HG02642 (cell line): ENCODE results near the gene LRPAP1.
"Not testable (repeated sequence)": the region's sequence is repeated elsewhere in the genome, so short reads cannot be mapped to it uniquely, and the experiment has no call there.

Experiments
- ATAC-seq: cut with Tn5 transposase; IDR thresholded peaks from one replicate; pipeline ENCODE4 v1.9.1; 2021; ENCODE audit warnings: mild to moderate bottlenecking; ENCODE audit not compliant: unreplicated experiment, poor library complexity

Gene LRPAP1, protein sequence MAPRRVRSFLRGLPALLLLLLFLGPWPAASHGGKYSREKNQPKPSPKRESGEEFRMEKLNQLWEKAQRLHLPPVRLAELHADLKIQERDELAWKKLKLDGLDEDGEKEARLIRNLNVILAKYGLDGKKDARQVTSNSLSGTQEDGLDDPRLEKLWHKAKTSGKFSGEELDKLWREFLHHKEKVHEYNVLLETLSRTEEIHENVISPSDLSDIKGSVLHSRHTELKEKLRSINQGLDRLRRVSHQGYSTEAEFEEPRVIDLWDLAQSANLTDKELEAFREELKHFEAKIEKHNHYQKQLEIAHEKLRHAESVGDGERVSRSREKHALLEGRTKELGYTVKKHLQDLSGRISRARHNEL

DNA sequence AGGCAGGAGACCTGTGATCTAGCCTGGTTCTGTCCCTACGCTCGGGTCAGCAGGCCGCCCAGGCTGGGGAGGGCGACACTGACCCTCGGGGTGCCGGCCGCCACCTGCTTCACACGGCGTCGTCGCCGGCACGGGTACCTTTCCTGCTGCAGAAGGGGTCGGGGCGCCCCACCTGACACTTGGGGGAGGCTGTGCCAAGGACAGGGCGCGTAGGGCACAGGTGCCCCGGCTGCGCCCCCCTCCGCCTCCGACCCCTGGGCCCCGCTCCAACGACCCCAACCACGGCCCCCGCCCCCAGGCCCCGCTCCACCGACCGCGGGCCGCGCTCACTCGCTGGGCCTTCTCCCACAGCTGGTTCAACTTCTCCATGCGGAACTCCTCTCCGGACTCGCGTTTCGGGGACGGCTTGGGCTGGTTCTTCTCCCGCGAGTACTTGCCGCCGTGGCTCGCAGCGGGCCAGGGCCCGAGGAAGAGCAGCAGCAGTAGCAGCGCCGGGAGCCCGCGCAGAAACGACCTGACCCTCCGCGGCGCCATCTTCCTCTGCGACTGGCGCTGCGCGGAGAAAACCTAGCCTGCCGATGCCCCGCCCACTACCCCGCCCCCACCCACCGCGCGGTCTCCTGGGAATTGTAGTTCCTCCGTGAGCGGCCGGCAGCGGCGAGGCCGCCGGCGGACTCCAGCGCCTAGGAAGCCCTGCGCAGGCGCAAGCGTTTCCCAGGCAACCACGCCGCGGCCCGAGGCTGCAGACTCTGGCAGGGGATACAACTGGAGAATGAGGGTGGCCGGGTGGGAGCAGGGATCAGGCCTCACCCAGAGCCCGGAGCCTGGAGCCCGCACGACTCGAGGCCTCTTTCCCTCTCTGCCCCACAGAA lies at the start of gene LRPAP1:
LRPAP1 (minus strand) TSS at position 544 of the 872 bp plus-strand sequence; CDS start at position 534, 10 bp downstream.
- ATAC-seq: peak; percentile 88

DNA sequence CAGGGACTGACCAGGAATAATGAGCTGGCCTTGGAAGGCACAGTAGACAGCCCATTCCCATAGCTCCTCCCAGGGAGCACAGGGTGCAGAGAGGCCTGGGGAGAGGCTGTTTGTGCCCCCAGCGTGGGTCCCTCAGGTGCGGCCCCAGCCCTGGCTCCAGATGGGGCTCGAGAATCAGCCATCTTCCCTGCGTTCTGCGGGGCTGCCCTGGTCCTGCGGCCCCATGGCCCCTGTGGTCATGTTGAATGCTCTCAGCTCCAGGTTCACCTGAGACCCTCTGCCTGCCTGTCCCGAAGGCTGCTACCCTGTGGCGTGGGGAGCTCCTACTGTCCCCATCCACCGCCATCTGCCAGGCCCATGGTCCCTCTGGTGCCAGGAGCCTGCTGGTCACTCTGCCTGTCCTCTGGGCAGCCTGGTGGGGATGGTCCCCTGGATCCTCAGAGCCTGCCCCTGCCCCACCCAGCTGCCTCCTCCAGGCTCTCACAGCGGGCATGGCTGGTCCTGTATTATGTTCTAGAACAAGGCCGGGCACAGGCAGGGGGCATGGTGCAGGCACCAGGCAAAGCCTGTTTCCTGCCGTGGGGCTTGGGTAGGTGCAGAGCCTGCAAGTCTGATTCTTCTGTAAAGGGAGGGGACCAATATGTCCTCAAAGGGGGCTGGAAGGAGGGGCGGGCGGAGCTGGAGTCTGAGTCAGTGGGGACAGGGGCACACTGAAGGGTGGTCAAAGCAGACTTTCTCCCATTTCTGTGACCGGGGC lies 49.3 kb upstream of the LRPAP1 start:
- ATAC-seq: not testable (repeated sequence)

DNA sequence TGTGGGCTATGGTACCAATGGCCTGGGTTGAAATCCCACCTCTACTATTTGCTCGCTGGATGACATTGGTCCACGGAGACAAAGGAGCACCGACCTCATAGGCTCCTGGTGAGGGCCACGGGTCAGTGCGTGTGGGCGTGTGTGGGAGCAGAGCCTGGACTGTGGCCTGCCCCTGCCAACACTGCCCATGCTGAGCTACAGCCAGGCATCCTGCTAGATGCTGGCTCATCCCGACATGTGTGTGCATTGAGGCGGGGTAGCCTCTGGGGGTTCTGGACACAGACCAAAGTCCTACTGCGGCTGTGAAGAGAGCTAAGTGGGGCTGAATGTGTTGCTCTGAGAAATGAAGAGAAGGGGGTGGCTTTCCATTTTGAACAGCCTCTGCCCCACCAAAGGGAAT lies 48.6 kb upstream of the LRPAP1 start:
- ATAC-seq: not testable (repeated sequence)

DNA sequence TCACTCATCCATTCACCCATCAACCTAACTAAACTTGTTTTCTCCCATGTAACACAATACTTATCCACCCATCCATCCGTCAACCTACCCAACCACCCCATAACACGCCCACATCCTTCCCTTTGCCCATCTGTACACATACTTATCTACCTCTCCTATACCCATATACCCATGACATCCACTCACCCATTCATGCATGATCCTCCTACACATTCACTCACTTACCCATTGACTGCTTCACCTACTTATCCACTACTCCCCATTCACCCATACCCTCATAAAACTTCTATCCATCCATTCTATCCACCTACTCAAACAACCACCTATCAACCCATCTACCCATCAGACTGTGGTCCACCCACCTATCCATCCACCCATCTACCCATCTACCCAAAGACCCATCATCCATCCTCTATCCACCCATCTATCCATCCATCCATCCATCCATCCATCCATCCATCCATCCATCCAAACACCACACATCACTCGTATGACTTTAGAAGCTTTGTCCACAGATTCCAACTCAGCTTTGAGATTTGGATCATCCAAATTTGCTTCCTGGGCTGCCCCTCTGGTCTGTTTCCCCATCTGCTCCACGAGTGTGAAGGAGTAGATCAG lies 46.4 kb upstream of the LRPAP1 start:
- ATAC-seq: not testable (repeated sequence)

DNA sequence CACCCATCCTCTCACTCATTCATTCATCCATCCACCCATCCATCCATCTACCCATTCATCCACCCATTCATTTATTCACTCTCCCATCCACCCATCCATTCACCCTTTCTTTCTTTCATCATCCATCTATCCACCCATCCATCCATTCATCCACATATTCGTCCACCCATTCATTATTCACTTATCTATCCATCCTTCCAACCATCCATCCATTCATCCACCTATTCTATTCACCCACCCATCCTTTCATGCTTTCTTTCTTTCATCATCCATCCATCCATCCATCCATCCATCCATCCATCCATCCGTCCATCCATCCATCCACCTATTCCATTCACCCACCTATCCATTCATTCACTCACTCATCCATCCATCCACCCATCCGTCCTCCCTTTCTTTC lies 45.8 kb upstream of the LRPAP1 start:
- ATAC-seq: not testable (repeated sequence)

DNA sequence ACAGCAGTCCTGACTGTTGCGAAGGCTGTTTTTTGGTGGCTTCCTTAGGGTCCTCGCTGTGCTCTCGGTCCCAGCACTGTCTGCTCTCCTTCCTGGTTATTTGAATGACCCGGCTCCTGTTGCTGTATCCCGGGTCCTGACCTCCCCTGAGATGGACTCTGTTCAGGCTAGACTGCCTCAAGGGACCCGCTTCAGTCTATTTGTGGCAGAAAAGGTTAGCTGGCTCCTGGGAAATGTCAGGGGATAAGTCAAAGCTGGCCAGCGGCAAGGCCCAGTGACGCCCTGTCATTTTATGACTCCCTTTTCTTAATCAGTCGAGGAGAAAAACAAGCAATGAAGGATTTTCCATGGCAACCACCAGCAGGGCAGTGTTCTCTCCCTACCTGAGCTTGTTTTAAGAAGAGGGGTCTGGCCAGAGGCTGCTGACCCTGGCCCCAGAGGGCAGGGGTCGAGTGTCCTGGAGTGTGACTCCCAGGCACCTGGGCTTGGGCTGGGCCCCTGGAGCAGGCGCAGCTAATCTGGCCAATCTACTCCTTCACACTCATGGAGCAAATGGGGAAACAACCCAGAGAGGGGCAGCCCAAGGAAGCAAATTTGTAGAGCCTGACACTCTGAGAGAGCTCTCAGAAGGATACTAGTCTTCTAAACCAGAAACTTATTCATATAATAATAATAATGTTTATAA lies 45.1 kb upstream of the LRPAP1 start:
- ATAC-seq: not testable (repeated sequence)

DNA sequence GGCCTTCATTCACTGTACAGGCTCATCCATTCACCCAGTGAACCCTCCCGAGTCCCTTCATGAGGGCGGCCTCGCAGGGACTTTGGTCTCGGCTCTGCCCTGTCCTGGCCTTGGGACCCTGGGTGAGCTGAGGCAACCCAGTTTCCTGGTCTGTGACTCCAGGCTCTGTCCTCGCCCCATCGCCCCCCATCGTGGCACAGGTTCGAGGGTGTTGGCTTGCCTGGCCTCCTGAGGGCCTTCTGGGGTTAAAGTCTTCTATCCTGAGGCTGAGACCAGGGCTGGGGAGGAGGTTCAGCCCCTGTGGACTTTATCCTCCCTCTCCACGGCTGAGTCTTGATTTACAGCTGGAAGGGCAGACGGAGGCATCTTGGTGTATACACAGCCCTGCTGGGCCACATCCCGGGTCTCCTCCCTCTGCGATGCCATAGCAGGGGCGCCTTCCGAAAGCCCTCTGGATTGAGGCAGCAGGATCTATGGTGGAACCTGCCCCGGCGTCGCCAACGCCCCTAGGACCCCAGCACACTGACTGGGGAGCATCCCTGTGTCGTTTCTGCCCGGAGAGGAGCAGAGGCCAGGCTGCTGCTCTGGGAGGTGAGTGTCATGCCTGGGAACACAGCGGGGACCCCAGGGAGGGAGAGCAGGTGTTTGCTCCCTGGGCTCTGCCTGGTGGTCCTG lies 44.4 kb upstream of the LRPAP1 start:
- ATAC-seq: not testable (repeated sequence)

DNA sequence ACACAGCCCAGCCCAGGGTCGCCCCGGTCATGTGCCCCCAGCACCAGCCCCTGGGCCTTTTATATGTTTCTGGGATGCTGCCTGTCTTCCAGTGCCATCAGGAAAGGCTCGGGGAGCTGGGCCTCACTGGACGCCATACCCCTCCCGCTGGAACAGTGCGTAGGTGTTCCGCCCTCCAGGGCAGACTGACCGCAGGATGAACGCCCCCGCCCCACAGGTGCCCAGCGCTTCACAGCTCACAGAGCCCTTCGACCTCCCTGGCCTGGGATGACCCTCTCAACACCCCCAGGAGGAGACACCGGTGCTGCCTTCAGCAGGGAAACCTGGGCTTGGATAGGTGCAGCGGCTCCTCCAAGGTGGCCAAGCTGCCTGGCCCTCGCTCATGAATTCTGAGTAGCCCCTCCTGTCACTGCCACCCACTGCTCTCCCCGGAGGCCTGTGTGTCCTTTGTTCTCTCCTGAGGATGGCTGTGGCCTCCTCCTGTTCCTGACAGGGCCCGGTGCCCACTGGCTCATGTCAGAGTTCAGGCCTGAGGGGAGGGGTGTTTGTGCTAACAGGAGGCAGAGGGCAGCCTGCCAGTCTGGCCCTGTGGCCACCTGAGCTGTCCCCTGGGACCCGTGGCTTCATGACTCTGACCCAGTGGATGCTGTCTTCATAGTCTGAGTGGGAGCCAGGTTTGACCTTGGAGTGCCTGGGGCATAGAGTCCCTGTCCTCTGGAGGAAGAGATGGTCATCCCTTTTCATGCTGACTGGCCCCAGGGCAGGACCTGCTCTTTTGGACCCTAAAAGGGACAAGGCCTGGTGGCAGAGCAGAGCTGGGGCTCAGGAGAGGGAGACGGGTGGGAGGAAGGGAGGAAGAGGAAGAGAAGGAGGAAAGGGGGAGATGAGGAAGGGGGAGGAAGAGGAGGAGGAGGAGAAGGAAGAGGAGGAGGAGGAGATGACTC lies 43.5 kb upstream of the LRPAP1 start:
- not testable (repeated sequence) for ATAC-seq

DNA sequence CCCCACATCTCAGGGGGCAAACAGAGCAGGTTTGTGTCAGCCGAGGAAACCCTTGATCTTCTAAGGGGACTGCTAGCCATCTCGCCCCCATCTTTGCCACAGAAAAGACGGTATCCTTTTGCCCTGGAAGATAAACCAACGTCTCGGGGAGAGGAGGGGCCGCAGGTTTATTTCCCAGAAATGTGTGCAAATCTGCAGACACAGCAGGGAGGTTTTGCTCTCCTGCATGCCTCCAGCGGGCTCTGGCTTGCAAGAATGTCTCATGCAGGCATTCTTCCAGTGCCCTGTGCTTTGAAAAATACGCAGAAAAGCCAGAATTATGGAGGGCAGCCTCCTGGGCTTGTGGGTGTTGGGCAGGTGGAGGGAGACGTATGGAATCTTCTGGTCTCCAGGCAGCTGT lies 42.6 kb upstream of the LRPAP1 start:
- not testable (repeated sequence) for ATAC-seq

DNA sequence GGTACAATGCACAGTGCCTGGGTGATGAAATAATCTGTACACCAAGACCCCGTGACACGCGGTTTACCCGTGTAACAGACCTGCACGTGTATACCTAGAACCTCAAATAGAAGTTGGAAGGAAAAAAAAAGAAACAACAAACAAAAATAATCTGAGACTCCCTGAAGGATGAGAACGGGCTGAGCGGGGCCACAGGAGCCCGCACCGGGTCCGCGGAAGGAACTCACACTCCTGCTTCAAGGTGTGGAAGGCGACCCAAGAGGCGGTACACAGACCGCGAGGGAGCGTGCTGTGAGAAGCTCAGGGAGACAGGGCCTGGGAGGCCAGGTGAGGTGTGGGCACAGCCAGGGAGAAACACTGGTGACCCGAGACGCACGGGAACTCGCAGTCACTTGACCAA lies 42.1 kb upstream of the LRPAP1 start:
- ATAC-seq: not testable (repeated sequence)

DNA sequence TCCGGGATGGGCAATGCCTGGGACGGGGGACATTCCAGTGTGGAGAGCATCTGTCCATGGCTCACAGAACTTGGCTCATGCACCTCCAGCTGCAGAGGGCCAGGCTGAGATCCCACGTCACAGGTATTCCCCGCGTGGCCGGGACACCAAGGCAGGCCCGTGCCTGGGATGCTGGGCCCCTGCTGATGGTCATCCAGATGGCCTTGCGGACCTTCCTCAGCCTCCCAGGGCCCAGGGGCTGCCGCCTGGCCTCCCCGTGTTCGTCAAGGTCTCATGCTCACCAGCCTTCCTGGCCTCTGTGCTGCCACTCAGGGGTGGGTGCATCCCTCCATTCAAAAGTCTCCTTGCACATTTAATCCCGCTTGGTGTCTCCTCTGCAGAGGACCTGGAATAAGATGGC lies 40.9 kb upstream of the LRPAP1 start:
- no peak for ATAC-seq

DNA sequence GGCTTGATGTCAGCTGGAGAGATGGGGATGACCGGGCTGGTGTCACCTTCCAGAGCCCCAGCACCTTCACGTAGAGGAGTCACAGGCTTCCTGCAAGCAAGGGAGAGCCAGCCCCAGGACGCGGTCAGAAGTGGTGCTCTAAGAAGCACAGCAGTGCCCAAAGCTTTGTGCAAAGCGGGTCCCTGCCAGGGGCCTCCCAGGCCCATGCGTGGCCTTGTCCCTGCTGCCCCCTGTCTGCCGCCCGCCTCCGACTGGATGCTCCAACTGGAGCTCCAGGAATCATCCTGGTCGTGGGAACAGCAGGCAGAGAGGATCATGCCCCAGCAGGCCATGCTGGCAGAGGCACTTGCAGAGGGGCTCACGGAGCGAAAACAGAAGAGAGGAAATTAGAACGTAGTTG lies 40.1 kb upstream of the LRPAP1 start:
- ATAC-seq: no peak

DNA sequence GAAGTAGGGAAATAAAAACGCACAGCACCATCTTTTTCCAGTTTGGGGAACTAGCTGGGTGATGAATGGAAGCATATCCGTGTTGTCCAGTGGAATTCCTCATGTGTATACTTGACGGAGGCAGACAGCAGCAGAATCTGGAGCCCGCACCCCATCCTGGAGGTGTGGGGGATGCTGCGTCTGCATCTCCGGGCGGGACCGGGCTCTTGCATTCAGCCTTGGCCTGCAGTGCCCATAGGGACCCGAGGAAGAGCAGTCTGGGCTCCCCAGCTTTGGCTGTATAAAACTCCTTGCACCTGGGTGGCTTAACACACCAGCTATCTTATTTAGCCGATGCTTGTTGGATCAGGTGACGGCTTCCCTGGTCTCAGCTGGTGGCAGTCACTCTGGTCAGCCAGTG lies 39.7 kb upstream of the LRPAP1 start:
- no peak for ATAC-seq

DNA sequence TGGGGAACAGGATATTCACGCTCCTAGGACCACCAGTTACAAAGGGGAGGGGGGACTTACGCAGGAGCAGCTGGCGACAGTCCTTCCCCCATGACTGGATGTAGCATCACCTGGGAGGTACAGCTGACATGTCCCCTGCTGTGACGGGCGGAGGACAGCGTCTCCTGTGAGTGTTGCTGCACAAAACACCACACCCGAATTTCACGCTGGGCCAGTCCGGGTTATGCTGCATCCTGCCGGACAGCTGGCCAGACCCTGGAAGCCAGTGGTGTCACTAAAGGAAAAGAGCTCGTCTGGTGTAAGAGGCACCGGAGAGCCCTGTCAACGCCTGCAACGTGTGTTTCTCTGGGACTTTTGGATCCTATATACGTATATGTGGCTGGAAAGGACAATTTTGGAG lies 38.7 kb upstream of the LRPAP1 start:
- not testable (repeated sequence) for ATAC-seq

DNA sequence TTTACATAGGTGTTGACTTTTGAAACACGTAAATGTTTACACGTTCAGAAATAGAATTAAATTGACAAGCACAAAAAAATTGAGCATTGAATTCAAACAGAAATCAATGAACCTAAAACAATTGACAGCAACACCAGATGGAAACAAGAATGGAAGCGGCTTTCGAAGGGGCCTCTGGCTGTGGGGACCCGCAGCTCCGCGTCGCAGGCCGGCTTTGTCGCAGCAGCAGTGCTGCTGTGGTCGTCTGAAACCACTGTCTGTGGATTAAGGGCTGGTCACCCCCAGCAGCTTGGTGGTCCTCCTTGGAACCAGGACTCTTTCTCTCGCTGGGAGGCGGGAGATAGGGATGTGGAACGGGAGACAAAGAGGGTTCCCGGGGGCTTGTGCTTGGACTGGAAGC lies 37.4 kb upstream of the LRPAP1 start:
- ATAC-seq: not testable (repeated sequence)

DNA sequence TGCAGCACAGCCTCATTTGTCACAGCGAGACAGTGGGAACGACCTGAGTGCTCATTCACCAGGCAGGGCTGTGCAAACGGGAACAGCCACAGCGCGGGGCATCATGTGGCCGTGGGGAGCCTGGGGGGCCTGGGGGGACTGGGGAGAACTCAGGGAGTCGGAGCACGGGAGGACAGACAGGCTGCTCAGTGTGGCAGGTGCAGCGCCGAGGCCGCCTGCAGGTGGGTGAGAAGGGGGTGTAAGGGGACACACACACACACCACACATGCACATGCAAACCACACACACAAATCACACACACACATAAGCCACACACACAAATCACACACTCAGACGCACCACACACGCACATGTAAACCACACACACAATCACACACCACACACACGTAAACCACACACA lies 34.5 kb upstream of the LRPAP1 start:
- not testable (repeated sequence) for ATAC-seq

DNA sequence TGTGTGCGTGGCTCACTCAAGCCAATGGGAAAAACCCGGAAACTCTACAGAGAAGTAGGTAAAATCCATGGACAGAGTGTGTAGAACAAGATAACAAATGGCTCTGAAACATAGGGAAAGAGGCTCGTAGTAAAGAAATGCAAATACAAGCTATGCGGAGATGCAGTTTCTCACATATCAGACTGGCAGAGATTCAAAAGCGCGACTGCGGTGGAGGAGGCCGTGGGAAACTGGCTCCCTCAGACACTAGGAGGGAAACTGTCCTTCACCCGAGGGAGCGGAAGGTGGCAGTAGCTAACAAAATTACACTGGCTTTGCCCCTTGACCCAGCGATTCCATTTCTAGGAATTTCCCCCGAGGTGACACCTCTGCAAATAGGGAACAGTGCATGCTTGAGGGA lies 34.1 kb upstream of the LRPAP1 start:
- ATAC-seq: not testable (repeated sequence)

DNA sequence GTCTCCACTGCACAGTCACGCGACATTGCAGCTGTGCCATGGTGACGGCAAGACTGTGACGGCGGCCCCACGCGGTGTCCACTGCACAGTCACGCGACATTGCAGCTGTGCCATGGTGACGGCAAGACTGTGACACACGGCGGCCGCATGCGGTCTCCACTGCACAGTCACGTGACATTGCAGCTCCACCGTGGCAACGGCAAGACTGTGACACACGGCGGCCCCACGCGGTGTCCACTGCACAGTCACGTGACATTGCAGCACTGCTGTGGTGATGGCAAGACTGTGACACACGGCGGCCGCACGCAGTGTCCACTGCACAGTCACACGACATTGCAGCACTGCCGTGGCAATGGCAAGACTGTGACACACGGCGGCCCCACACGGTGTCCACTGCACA lies 32.7 kb upstream of the LRPAP1 start:
- ATAC-seq: not testable (repeated sequence)
